ENCODE results near the gene MACROD1.

DNA sequence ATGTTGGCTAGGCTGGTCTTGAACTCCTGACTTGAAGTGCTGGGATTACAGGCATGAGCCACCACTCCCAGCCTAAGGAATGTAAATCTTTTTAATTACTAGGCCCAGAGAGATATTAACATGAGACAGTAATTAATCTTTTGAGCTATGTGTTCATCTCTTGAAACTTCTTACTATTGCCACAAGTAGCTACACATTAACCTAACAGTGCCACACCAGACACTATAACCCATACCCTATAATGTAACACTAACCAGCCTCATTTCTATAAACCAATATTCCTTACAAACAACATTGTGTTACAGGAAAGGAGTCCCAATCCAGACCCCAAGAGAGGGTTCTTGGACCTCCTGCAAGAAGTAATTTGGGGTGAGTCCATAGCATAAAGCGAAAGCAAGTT is 199.5 kb downstream of the MACROD1 start:
- TF ChIP-seq CTCF (IDR thresholded peaks at IDR 0.05): no peak
- TF ChIP-seq ZFX (IDR thresholded peaks at IDR 0.05; ENCODE audit: borderline replicate concordance): no peak
